CD4-positive, alpha-beta T cell (primary cell): ENCODE data around the gene THEM5. TPM values are rescaled to one million over a fixed set of nuclear protein-coding genes. Genes with fewer than 3 reads are reported as not detected.
A peak's percentile ranks its signal among the peaks of the same experiment; 100 is the strongest.
"Not testable (repeated sequence)": the region's sequence is repeated elsewhere in the genome, so short reads cannot be mapped to it uniquely, and the experiment has no call there.

ENCODE experiments used
- ATAC-seq: fragments of 200-7000 bp; cut with Tn5 transposase; one replicate; pipeline ENCODE4 v1.10.0; 2022; ENCODE audit warnings: mild to moderate bottlenecking; ENCODE audit not compliant: poor library complexity
- CTCF ChIA-PET: fragments of 350-600 bp; sonication (Branson Sonifier 250); formaldehyde crosslinking; loops from one replicate; lab custom pipeline; 2021; ENCODE audit warnings: antibody characterized with exemption, inconsistent platforms; lab: Charles Lee
- POLR2A ChIA-PET: fragments of 350-600 bp; sonication (Branson Sonifier 250); formaldehyde crosslinking; loops from one replicate; lab custom pipeline; 2021; ENCODE audit warnings: antibody characterized with exemption, inconsistent platforms; lab: Charles Lee
- DNase-seq, 14 experiments: peaks; one replicate each; pipeline ENCODE4 v3.0.0-alpha.2; 2013 to 2020; ENCODE audit warnings: mixed read lengths in 2 of 14
- H3K27ac ChIP-seq, 2 donors: one replicate each; pipeline versions ENCODE4 v1.5.1 to v1.7.0; 2013; ENCODE audit warnings: low read length in 2 of 2, low read depth in 1 of 2, mild to moderate bottlenecking in 1 of 2
- H3K27me3 ChIP-seq, 2 experiments: 1 replicate in 1 of 2; 2 replicates in 1 of 2; pipeline versions ENCODE4 v1.6.1 to v1.7.0; 2013; ENCODE audit warnings: low read length in 2 of 2, control low read depth in 1 of 2, mild to moderate bottlenecking in 1 of 2, moderate library complexity in 1 of 2; ENCODE audit not compliant: insufficient read depth in 2 of 2, control insufficient read depth in 1 of 2
- H3K36me3 ChIP-seq: one replicate; pipeline ENCODE4 v1.6.1; 2013; ENCODE audit warnings: low read length, control low read depth; ENCODE audit not compliant: insufficient read depth
- H3K4me1 ChIP-seq: one replicate; pipeline ENCODE4 v1.6.1; 2013; ENCODE audit warnings: low read length, control low read depth; ENCODE audit not compliant: insufficient read depth
- H3K4me3 ChIP-seq: one replicate; pipeline ENCODE4 v1.5.1; 2013; ENCODE audit warnings: mild to moderate bottlenecking, low read length, moderate library complexity
- H3K9me3 ChIP-seq, 2 experiments: 1 replicate in 1 of 2; 2 replicates in 1 of 2; pipeline versions ENCODE4 v1.6.1 to v1.7.0; 2013; ENCODE audit warnings: low read length in 2 of 2, mild to moderate bottlenecking in 2 of 2, control low read depth in 1 of 2, moderate library complexity in 1 of 2; ENCODE audit not compliant: control insufficient read depth in 1 of 2, insufficient read depth in 1 of 2
- H3K27ac Mint-ChIP-seq: one replicate; pipeline ENCODE4 v1.8.0; 2020; ENCODE audit warnings: mixed read lengths
- H3K27me3 Mint-ChIP-seq: one replicate; pipeline ENCODE4 v1.8.0; 2021; ENCODE audit warnings: mixed read lengths
- H3K36me3 Mint-ChIP-seq: one replicate; pipeline ENCODE4 v1.8.0; 2021; ENCODE audit warnings: low read depth, mixed read lengths
- H3K4me1 Mint-ChIP-seq: one replicate; pipeline ENCODE4 v1.8.0; 2021; ENCODE audit warnings: low read depth, mixed read lengths
- H3K4me3 Mint-ChIP-seq: one replicate; pipeline ENCODE4 v1.8.0; 2020; ENCODE audit warnings: mild to moderate bottlenecking, mixed read lengths
- H3K9me3 Mint-ChIP-seq: one replicate; pipeline ENCODE4 v1.8.0; 2020; ENCODE audit warnings: mixed read lengths
- CTCF ChIP-seq: fragments of 200-600 bp; IDR thresholded peaks from one replicate; pipeline ENCODE4 v1.8.0; 2022; ENCODE audit warnings: antibody characterized with exemption, mild to moderate bottlenecking
- intact Hi-C, 2 experiments: fragments of 100-400 bp; cut with DNase I in 1 of 2; cut with micrococcal nuclease in 1 of 2; formaldehyde crosslinking; loops; one replicate each; pipeline versions ENCODE4 v1.15.1 to v1.9.0; 2023 to 2025; cut with DNase I, micrococcal nuclease
- polyA plus RNA-seq, 2 donors: library from polyadenylated mRNA; unstranded; fragments of 120-200 nt; gene quantifications; one replicate each; pipeline ENCODE4 v1.2.1, GENCODE V29; 2013
- total RNA-seq, 174 experiments: library from RNA in 2 of 174; stranded (reverse) in 2 of 174; gene quantifications; one replicate each; pipeline ENCODE4 v1.2.3 and lab custom pipeline; 2021 to 2026

The THEM5 gene, protein sequence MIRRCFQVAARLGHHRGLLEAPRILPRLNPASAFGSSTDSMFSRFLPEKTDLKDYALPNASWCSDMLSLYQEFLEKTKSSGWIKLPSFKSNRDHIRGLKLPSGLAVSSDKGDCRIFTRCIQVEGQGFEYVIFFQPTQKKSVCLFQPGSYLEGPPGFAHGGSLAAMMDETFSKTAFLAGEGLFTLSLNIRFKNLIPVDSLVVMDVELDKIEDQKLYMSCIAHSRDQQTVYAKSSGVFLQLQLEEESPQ
- total RNA-seq (not detected), total RNA-seq (lab: John Stamatoyannopoulos, UW) (0 to 0.21 (median 0) reads per million in 172 experiments)
- 2.1 TPM for polyA plus RNA-seq (2013, experiment 1 of 2)
- 2.9 TPM for polyA plus RNA-seq (2013, experiment 2 of 2)

DNA sequence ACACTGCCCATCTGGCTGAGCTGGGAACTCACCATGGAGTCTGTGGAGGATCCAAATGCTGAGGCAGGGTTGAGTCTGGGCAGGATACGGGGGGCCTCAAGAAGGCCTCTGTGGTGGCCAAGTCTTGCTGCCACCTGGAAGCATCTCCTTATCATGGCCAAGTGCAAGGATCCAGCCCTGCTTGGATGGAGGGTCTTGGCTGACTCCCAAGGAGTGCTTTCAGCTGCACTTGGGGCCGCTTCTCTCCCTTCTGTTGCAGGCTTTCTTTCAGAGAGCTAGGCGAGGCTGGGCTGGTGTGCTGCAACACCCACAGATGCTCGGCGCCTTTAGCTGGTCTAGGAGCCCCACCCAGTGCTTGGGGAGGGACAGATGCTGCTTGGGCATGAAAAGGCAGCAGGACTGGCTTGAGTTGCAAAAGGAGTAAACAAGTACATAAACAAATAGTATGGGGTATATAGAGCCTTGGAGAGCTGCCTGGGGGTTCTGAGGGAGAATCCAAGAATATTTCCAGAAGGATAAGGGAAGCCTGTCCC is at the start of gene THEM5:
Gene THEM5 (minus strand): TSS at position 302 of the 533 bp plus-strand sequence. CDS start 147 bp downstream, at position 155.
- Histone ChIP-seq H3K27ac (no peak within 1 kb of the TSS), H3K36me3 (peaks cover 5% of the 10 kb centered on the region), H3K9me3 (no peaks in the 10 kb centered on the region), H3K27me3 (no peaks in the 10 kb centered on the region), H3K4me3 (no peak within 1 kb of the TSS), H3K4me1 (peaks cover 3% of the 10 kb centered on the region)
- CTCF ChIA-PET = no interaction called here
- Mint-ChIP-seq H3K4me1 (no peaks in the 10 kb centered on the region), H3K27ac (no peak within 1 kb of the TSS), H3K4me3 (no peak within 1 kb of the TSS), H3K9me3 (no peaks in the 10 kb centered on the region), H3K27me3 (no peaks in the 10 kb centered on the region), H3K36me3 (no peaks in the 10 kb centered on the region)
- DNase-seq (no peak), ATAC-seq (no peak)
- TF ChIP-seq CTCF = no peak
- intact Hi-C loops = no loop called here
- POLR2A ChIA-PET = no interaction called here

DNA sequence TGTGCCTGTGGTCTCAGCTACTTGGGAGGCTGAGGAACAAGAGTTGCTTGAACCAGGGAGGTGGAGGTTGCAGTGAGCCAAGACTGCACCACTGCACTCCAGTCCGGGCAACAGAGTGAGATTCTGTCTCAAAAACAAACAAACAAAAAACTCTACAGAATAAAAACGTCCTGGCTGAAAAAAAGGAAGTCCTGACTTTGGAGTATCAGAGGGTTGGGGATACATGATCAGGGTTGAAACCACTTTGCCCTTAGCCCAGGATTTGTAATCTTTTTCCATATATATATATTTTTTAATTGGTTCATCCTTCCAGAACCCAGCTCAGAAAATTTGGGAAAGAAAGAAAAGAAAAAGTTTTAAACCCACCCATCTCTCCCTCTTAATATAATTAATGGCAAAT is 49.3 kb upstream of the THEM5 start:
- no peak for ATAC-seq
- Histone ChIP-seq H3K9me3 (peaks cover 11 to 28% of the 10 kb centered on the region in 2 experiments), H3K27me3 (no peaks in the 10 kb centered on the region), H3K36me3 (peaks cover 9% of the 10 kb centered on the region), H3K4me1 (peaks cover 66% of the 10 kb centered on the region), H3K27ac (no peak overlapping the region), H3K4me3 (no peak overlapping the region)
- Mint-ChIP-seq H3K27ac (no peak overlapping the region), H3K4me3 (no peak overlapping the region), H3K4me1 (peaks cover 80% of the 10 kb centered on the region), H3K9me3 (peaks cover 12% of the 10 kb centered on the region), H3K36me3 (peaks cover 73% of the 10 kb centered on the region), H3K27me3 (no peaks in the 10 kb centered on the region)
- no peak for TF ChIP-seq CTCF
- DNase-seq = no peak
- POLR2A ChIA-PET = no interaction called here
- CTCF ChIA-PET = interaction anchor here (1.3 kb wide), 1 partner anchor 31 kb away, joined by 3 read pairs; no protein-coding TSS in a partner anchor
- intact Hi-C loops = no loop called here

GRCh38 chr1:151900804-151901203 is 47.3 kb upstream of the THEM5 start:
- H3K27ac ChIP-seq, DNase-seq, H3K4me3 ChIP-seq, H3K4me3 Mint-ChIP-seq, H3K27me3 ChIP-seq, H3K27me3 Mint-ChIP-seq, H3K36me3 ChIP-seq, intact Hi-C loops, ATAC-seq: not testable (repeated sequence)
- peaks cover 12% of the 10 kb centered on the region for H3K9me3 Mint-ChIP-seq
- Histone ChIP-seq H3K9me3 (peaks cover 4 to 12% of the 10 kb centered on the region in 2 experiments), H3K4me1 (peaks cover 67% of the 10 kb centered on the region)
- peaks cover 85% of the 10 kb centered on the region for H3K4me1 Mint-ChIP-seq
- POLR2A ChIA-PET = interaction anchor here (7.8 kb wide), 1 partner anchor 7 kb away, joined by 106 read pairs; the partner anchor contains the start of gene THEM4
- CTCF ChIA-PET = interaction anchor here (2.1 to 6.2 kb wide), 2 partner anchors 8 to 101 kb away, joined by 5 to 27 read pairs; partner anchors contain the start of gene THEM4
- H3K36me3 Mint-ChIP-seq = peaks cover 68% of the 10 kb centered on the region
- H3K27ac Mint-ChIP-seq = peak overlapping the region; percentile 96
